ENCODE data around the gene SLC1A2.

The SLC1A2 gene

DNA sequence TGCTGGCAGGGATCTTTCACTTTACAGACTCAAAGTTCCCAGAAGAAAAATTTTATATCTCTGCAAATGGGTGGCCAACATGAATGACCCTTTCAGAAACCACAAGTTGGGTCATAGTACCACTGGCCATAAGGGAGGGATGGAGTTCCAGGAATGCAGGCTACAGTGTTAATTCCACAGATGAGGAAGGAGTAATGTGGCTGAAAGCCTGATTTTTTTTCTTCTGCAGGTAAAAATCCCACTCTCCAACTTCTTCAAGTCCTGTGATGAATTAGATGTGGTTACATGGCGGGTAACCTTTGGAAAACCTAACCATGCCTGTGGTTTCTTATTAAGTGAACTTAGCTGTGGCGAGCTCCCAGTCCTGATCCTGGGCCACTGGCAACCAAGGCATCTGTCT, 103.2 kb downstream of the SLC1A2 start:
- Histone ChIP-seq H3K9ac (ENCODE audit: low read depth, low read length) (no peak overlapping the region), H3K4me3 (ENCODE audit: low read depth, low read length) (no peak overlapping the region), H3K9me3 (ENCODE audit: control insufficient read depth, insufficient read depth, low read length) (no peaks in the 10 kb centered on the region)

DNA sequence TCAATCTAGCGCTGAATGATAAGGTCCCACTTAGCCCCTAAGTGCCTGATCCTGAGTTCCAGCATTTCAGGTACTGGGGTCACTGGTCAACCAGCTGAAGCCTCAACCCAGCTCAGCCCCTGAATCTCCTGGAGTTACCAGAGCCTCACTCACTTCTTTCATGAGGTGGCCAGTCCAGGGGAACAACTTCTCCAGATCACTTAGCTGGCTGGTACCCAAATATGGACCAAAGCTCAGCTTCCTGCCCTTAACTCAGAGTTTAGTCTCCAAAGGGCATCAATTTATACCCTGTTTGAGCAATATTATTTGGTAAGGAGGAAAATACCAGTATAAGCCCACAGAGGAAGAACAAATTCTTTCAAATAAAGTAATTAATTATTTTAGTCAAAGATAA, 105.6 kb downstream of the SLC1A2 start:
- Histone ChIP-seq H3K9me3 (ENCODE audit: control insufficient read depth, insufficient read depth, low read length) (no peaks in the 10 kb centered on the region), H3K36me3 (ENCODE audit: control insufficient read depth, insufficient read depth, low read length) (no peaks in the 10 kb centered on the region), H3K4me3 (ENCODE audit: low read depth, low read length) (no peak overlapping the region), H3K9ac (ENCODE audit: low read depth, low read length) (no peak overlapping the region), H3K27me3 (ENCODE audit: control insufficient read depth, insufficient read depth, low read length) (no peaks in the 10 kb centered on the region), H3K4me1 (ENCODE audit: control insufficient read depth, insufficient read depth, low read length) (no peaks in the 10 kb centered on the region)

More for the DNA sequence above, 103.2 kb downstream of the SLC1A2 start:
- H3K4me1 ChIP-seq (ENCODE audit: control insufficient read depth, insufficient read depth, low read length) = no peaks in the 10 kb centered on the region
- H3K27me3 ChIP-seq (ENCODE audit: control insufficient read depth, insufficient read depth, low read length) = no peaks in the 10 kb centered on the region
- H3K36me3 ChIP-seq (ENCODE audit: control insufficient read depth, insufficient read depth, low read length) = no peaks in the 10 kb centered on the region

DNA sequence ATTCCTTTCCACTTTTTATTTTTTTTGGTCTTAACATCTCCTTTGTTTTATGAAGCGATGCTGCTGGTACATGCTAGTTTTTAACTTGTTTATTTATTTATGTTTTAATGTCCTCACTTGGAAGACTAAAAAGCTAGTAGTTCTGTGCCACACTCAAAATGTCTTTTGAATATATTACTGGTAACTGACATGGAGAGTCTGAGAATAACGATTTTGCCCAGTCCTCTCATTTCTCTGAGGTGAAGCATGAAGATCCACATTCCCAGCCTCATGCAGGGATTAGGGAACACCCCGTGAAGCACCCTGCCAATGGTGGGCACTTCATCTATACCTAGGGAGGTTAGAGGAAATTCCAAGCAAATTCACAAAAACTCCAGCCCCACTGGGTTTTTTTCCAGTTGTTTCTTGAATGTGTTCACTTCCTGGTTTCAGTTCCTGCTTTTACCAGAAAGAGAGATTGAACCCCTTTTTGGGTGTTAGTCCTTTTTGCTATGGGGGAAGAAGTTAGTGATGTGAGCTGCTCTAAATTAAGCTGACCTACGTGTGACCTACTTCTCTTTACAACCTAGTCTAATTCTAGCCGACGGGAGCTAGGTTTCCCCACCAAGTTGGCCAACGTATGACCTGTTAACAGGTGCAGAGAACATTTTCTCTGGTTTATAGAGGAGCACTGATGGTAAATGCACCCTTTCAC, 106.1 kb downstream of the SLC1A2 start:
- H3K4me3 ChIP-seq (ENCODE audit: low read depth, low read length) = no peak overlapping the region
- no peaks in the 10 kb centered on the region for H3K9me3 ChIP-seq (ENCODE audit: control insufficient read depth, insufficient read depth, low read length)
- no peak overlapping the region for H3K9ac ChIP-seq (ENCODE audit: low read depth, low read length)
- H3K27me3 ChIP-seq (ENCODE audit: control insufficient read depth, insufficient read depth, low read length) = no peaks in the 10 kb centered on the region
- no peaks in the 10 kb centered on the region for H3K4me1 ChIP-seq (ENCODE audit: control insufficient read depth, insufficient read depth, low read length)
- no peaks in the 10 kb centered on the region for H3K36me3 ChIP-seq (ENCODE audit: control insufficient read depth, insufficient read depth, low read length)

DNA sequence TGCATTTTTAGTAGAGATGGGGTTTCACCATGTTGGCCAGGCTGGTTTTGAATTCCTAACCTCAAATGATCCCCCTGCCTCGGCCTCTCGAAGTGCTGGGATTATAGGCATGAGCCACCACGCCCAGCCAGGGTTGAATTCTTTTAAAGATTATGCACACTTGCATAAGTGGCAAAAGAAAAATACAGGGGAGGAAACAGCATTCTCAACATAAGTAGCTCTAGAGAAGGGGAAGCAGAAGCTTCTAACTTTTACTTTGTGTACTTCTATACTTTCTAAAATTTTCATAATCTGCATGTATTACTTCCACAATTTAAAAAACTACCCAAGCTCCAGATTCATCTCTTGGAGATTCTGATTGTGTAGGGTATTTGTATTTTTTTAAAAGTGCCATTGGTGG, 108.0 kb downstream of the SLC1A2 start:
- Histone ChIP-seq H3K9me3 (ENCODE audit: control insufficient read depth, insufficient read depth, low read length) (no peaks in the 10 kb centered on the region), H3K9ac (ENCODE audit: low read depth, low read length) (no peak overlapping the region), H3K4me3 (ENCODE audit: low read depth, low read length) (no peak overlapping the region), H3K27me3 (ENCODE audit: control insufficient read depth, insufficient read depth, low read length) (no peaks in the 10 kb centered on the region), H3K36me3 (ENCODE audit: control insufficient read depth, insufficient read depth, low read length) (no peaks in the 10 kb centered on the region), H3K4me1 (ENCODE audit: control insufficient read depth, insufficient read depth, low read length) (no peaks in the 10 kb centered on the region)

DNA sequence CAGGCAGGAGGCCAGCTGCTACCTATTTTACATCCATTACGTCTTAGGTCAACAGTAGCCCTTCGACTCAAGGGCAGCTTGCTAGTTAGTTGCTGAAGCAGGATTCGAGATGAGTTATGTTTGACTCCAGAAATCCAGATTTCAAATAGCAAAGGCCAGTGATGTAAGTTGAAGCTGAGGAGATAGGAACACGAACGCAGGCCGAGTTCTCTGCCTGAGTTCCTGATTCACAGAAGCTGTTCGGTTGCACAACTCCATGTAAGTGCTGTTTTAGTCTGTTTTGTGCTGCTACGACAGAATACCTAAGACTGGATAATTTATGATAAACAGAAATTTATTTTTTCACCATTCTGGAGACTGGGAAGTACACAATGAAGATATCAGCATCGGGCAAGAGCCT, 111.2 kb downstream of the SLC1A2 start:
- Histone ChIP-seq H3K36me3 (ENCODE audit: control insufficient read depth, insufficient read depth, low read length) (no peaks in the 10 kb centered on the region), H3K4me3 (ENCODE audit: low read depth, low read length) (no peak overlapping the region), H3K27me3 (ENCODE audit: control insufficient read depth, insufficient read depth, low read length) (no peaks in the 10 kb centered on the region), H3K4me1 (ENCODE audit: control insufficient read depth, insufficient read depth, low read length) (no peaks in the 10 kb centered on the region), H3K9ac (ENCODE audit: low read depth, low read length) (no peak overlapping the region), H3K9me3 (ENCODE audit: control insufficient read depth, insufficient read depth, low read length) (no peaks in the 10 kb centered on the region)

DNA sequence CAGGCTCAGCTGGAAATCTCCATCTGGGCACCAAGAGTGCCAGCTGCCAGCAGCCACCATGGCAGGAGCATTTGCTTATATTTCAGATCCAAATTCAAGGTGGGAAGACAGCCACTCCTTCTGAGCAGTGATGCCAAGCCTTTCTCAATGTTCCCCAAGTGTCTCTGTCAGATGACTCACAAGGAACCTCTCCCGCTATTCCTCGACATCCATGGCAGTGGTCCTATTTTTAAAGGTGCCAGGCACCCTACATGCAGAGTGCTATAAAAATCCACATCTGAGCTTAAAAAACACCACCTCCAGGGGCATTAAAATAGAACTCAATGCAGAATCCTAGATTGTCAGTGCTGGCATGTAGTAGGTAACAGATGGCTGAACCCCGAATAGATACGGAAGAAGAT, 112.1 kb downstream of the SLC1A2 start:
- Histone ChIP-seq H3K4me1 (ENCODE audit: control insufficient read depth, insufficient read depth, low read length) (no peaks in the 10 kb centered on the region), H3K9me3 (ENCODE audit: control insufficient read depth, insufficient read depth, low read length) (no peaks in the 10 kb centered on the region), H3K36me3 (ENCODE audit: control insufficient read depth, insufficient read depth, low read length) (no peaks in the 10 kb centered on the region), H3K27me3 (ENCODE audit: control insufficient read depth, insufficient read depth, low read length) (no peaks in the 10 kb centered on the region), H3K9ac (ENCODE audit: low read depth, low read length) (no peak overlapping the region), H3K4me3 (ENCODE audit: low read depth, low read length) (no peak overlapping the region)

DNA sequence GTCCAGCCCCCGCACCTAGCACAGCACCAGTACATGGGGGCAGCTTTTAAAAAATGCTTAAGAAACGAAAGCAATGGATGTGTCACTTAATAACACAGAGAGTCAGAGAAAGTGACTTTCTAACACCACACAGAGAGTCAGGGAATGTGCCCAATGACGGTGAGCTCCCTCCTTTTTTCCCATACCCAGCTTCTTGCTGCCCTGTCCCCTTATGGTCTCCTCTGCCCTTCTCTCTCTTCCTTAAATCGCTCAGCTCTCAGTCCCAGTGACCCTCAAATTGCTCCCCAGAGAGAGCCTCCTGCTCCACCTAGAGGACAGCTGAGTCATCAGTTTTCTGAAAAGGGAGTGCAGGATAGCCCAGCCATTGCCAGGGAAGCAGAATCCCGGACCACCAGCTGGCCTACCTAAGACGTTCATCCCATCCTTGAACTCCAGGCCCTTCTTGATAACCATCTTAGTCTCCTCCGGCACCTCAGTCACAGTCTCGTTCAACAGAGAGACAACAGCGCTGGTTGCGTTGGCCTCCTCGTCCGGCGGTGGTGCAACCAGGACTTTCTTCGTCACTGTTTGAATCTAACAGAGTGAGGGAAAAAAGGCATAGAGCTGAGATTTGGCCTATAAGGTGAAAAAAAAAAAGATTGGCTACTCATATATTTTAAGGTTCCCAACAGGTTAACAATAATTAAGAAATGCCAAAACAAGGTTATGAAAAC, 113.5 kb downstream of the SLC1A2 start:
- Histone ChIP-seq H3K4me3 (ENCODE audit: low read depth, low read length) (no peak overlapping the region), H3K4me1 (ENCODE audit: control insufficient read depth, insufficient read depth, low read length) (no peaks in the 10 kb centered on the region), H3K9ac (ENCODE audit: low read depth, low read length) (no peak overlapping the region), H3K9me3 (ENCODE audit: control insufficient read depth, insufficient read depth, low read length) (no peaks in the 10 kb centered on the region), H3K27me3 (ENCODE audit: control insufficient read depth, insufficient read depth, low read length) (no peaks in the 10 kb centered on the region), H3K36me3 (ENCODE audit: control insufficient read depth, insufficient read depth, low read length) (no peaks in the 10 kb centered on the region)

DNA sequence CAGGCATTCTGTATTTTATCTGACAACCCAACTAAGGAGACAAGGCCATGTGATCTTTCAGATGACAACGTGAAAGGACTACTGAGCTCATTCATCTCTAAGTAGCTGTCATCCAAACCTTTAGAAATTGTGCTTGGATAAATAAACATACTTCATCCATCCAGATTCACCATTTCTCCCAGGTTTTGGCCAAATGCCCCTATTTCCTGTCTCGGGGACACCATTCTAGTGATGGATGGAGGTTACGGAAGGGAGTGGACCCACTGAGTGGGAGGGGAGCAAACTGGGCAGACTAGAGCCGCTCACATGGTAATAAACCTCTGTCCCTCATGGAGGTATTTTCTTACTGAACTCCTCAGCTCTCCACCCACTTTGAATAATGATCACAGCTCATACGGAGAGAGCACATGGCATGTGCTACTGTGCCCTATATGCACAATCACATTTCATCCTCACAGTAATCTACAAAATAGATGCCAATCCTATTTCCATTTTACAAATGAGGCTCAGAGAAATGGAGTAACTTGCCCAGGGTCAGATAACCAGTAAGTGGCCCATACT, 114.4 kb downstream of the SLC1A2 start:
- H3K9ac ChIP-seq (ENCODE audit: low read depth, low read length) = no peak overlapping the region
- H3K9me3 ChIP-seq (ENCODE audit: control insufficient read depth, insufficient read depth, low read length) = no peaks in the 10 kb centered on the region
- no peaks in the 10 kb centered on the region for H3K36me3 ChIP-seq (ENCODE audit: control insufficient read depth, insufficient read depth, low read length)
- no peaks in the 10 kb centered on the region for H3K4me1 ChIP-seq (ENCODE audit: control insufficient read depth, insufficient read depth, low read length)
- H3K27me3 ChIP-seq (ENCODE audit: control insufficient read depth, insufficient read depth, low read length) = no peaks in the 10 kb centered on the region
- H3K4me3 ChIP-seq (ENCODE audit: low read depth, low read length) = no peak overlapping the region

DNA sequence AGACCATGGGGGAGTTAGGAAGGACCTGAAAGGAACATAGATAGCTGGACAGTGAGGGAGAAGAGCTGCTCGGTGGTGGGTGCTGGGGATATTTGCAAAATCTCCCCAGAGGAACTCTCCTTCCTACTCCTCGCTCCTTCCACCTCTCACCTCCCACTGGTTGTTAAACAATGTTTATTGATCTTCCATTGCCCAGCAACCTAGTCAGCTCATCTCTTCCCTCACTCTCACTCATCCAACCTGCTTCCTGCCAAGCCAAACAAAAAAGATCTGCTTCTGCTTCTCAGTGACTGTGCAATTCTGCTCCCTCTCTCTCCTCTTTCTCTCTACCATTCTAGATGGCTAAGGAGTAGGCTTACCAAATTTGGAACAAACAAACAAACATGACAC, 115.0 kb downstream of the SLC1A2 start:
- H3K27me3 ChIP-seq (ENCODE audit: control insufficient read depth, insufficient read depth, low read length) = no peaks in the 10 kb centered on the region
- H3K4me1 ChIP-seq (ENCODE audit: control insufficient read depth, insufficient read depth, low read length) = no peaks in the 10 kb centered on the region
- H3K36me3 ChIP-seq (ENCODE audit: control insufficient read depth, insufficient read depth, low read length) = no peaks in the 10 kb centered on the region
- no peak overlapping the region for H3K4me3 ChIP-seq (ENCODE audit: low read depth, low read length)
- H3K9me3 ChIP-seq (ENCODE audit: control insufficient read depth, insufficient read depth, low read length) = no peaks in the 10 kb centered on the region
- no peak overlapping the region for H3K9ac ChIP-seq (ENCODE audit: low read depth, low read length)

DNA sequence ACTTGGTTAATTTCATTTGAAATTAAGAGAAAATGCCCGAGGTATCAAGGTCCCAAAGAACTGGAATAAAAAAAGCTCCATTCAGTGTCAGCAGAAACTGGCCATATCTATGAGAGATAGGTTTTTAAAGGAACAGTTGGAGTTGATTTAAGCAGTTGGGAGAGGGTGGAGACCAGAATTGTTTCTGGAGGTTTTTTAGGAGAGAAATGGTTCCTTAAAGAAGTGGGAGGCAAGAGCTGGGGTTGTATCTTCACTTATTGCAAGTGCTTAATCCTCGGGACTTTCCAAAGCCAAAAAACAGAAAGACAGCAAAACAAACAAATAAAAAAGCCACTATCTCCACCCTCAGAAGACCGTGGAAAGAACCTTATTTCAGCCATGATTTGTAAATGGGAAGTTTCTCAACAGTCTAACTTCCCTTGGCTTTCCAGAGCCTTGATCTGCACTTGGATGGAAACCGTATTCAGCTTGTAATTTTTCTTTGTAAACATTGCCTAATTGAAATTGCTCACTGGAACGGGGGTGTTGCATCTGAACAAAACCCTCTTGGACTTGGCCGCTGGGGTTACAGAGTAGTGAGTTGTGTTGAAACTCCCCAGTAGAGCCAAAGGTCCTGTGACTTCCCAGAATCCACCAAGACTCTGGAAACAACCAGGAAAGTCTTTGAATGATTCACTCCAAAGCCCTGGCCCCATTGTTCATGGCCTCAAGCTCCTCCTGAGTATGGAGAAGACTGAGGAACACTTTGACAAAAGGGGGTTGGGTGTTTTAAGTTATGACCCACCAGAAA, 115.6 kb downstream of the SLC1A2 start:
- Histone ChIP-seq H3K9me3 (ENCODE audit: control insufficient read depth, insufficient read depth, low read length) (no peaks in the 10 kb centered on the region), H3K9ac (ENCODE audit: low read depth, low read length) (no peak overlapping the region), H3K4me3 (ENCODE audit: low read depth, low read length) (no peak overlapping the region), H3K36me3 (ENCODE audit: control insufficient read depth, insufficient read depth, low read length) (no peaks in the 10 kb centered on the region), H3K27me3 (ENCODE audit: control insufficient read depth, insufficient read depth, low read length) (no peaks in the 10 kb centered on the region), H3K4me1 (ENCODE audit: control insufficient read depth, insufficient read depth, low read length) (no peaks in the 10 kb centered on the region)

DNA sequence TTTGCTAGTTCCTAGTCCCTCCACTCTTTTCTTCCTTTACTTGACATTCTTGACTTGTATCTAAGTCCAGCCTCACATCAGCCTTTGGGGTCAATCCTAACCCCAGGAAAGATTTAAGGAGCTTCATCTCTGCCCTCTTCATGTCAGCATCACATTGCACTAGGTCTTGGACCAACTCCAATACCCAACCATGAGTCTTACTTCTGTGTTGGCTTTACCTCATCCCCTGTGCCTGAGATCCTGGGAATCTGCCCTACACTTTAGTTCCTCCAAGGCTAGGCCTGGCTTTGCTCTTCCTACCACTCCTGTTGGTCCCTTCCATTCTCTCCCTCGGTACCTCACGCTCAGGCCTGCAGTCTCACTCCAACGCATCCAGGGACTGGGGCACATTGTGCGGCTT, 117.0 kb downstream of the SLC1A2 start:
- no peak overlapping the region for H3K9ac ChIP-seq (ENCODE audit: low read depth, low read length)
- no peaks in the 10 kb centered on the region for H3K4me1 ChIP-seq (ENCODE audit: control insufficient read depth, insufficient read depth, low read length)
- H3K4me3 ChIP-seq (ENCODE audit: low read depth, low read length) = no peak overlapping the region

More for the DNA sequence above, 117.0 kb downstream of the SLC1A2 start:
- Histone ChIP-seq H3K9me3 (ENCODE audit: control insufficient read depth, insufficient read depth, low read length) (no peaks in the 10 kb centered on the region), H3K36me3 (ENCODE audit: control insufficient read depth, insufficient read depth, low read length) (no peaks in the 10 kb centered on the region), H3K27me3 (ENCODE audit: control insufficient read depth, insufficient read depth, low read length) (no peaks in the 10 kb centered on the region)

Measured in iPS-15b (cell line).